ENCODE results near the gene RSRC2.
"Not testable (repeated sequence)": the region's sequence is repeated elsewhere in the genome, so short reads cannot be mapped to it uniquely, and the experiment has no call there.

DNA sequence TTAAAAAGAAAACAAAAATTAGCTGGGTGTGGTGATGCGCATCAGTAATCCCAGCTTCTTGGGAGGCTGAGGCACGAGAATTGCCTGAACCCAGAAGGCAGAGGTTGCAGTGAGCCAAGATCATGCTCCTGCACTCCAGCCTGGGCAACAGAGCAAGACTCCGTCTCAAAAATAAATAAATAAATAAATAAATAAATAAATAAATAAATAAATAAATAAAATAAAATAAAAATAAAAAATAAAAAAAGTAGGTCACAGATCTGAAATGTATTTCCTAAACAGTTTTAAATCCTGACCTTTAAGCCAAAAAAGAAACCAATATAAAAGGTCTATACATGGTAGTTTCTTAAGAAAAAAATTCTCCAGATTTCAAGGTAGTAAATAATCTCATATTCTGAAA, 13.7 kb downstream of the RSRC2 start:
- TF ChIP-seq, protein P1, sequence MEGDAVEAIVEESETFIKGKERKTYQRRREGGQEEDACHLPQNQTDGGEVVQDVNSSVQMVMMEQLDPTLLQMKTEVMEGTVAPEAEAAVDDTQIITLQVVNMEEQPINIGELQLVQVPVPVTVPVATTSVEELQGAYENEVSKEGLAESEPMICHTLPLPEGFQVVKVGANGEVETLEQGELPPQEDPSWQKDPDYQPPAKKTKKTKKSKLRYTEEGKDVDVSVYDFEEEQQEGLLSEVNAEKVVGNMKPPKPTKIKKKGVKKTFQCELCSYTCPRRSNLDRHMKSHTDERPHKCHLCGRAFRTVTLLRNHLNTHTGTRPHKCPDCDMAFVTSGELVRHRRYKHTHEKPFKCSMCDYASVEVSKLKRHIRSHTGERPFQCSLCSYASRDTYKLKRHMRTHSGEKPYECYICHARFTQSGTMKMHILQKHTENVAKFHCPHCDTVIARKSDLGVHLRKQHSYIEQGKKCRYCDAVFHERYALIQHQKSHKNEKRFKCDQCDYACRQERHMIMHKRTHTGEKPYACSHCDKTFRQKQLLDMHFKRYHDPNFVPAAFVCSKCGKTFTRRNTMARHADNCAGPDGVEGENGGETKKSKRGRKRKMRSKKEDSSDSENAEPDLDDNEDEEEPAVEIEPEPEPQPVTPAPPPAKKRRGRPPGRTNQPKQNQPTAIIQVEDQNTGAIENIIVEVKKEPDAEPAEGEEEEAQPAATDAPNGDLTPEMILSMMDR (IDR thresholded peaks at IDR 0.05) = not testable (repeated sequence)
- TF ChIP-seq POLR2A (IDR thresholded peaks at IDR 0.05) = not testable (repeated sequence)
